ENCODE measurements around the gene C10orf62. TPM values are rescaled to one million over a fixed set of nuclear protein-coding genes. Genes with fewer than 3 reads are reported as not detected.

The C10orf62 gene
- total RNA-seq, 1 donor from 2014 or later = under 0.01 TPM

- H3K4me3 ChIP-seq (ENCODE audit: low read depth, low read length) = no peak overlapping the region
- no peaks in the 10 kb centered on the region for H3K36me3 ChIP-seq (ENCODE audit: control insufficient read depth, insufficient read depth, low read length)
- no peaks in the 10 kb centered on the region for H3K27me3 ChIP-seq (ENCODE audit: control insufficient read depth, insufficient read depth, low read length)
- FAIRE-seq (no peak), DNase-seq (ENCODE audit: low read depth) (no peak)
- TF ChIP-seq, protein P1, sequence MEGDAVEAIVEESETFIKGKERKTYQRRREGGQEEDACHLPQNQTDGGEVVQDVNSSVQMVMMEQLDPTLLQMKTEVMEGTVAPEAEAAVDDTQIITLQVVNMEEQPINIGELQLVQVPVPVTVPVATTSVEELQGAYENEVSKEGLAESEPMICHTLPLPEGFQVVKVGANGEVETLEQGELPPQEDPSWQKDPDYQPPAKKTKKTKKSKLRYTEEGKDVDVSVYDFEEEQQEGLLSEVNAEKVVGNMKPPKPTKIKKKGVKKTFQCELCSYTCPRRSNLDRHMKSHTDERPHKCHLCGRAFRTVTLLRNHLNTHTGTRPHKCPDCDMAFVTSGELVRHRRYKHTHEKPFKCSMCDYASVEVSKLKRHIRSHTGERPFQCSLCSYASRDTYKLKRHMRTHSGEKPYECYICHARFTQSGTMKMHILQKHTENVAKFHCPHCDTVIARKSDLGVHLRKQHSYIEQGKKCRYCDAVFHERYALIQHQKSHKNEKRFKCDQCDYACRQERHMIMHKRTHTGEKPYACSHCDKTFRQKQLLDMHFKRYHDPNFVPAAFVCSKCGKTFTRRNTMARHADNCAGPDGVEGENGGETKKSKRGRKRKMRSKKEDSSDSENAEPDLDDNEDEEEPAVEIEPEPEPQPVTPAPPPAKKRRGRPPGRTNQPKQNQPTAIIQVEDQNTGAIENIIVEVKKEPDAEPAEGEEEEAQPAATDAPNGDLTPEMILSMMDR (IDR thresholded peaks at IDR 0.05; ENCODE audit: insufficient read depth, low read length, severe bottlenecking) = no peak
Measured at GRCh38 chr10:97583476-97583875, 6.0 kb upstream of the C10orf62 start.

GRCh38 chr10:97584060-97584797 is 5.3 kb upstream of the C10orf62 start, which contains the start of gene HOGA1:
HOGA1 (plus strand) TSS chr10:97584389; CDS start chr10:97584704, 315 bp downstream.
- Histone ChIP-seq H3K27me3 (ENCODE audit: control insufficient read depth, insufficient read depth, low read length) (no peaks in the 10 kb centered on the region), H3K4me3 (ENCODE audit: low read depth, low read length) (no peak within 1 kb of the TSS), H3K36me3 (ENCODE audit: control insufficient read depth, insufficient read depth, low read length) (no peaks in the 10 kb centered on the region)
- FAIRE-seq (peak; percentile 43), DNase-seq (ENCODE audit: low read depth) (peak; percentile 83)
- TF ChIP-seq, protein P1 (IDR thresholded peaks at IDR 0.05; ENCODE audit: insufficient read depth, low read length, severe bottlenecking) = no peak

DNA sequence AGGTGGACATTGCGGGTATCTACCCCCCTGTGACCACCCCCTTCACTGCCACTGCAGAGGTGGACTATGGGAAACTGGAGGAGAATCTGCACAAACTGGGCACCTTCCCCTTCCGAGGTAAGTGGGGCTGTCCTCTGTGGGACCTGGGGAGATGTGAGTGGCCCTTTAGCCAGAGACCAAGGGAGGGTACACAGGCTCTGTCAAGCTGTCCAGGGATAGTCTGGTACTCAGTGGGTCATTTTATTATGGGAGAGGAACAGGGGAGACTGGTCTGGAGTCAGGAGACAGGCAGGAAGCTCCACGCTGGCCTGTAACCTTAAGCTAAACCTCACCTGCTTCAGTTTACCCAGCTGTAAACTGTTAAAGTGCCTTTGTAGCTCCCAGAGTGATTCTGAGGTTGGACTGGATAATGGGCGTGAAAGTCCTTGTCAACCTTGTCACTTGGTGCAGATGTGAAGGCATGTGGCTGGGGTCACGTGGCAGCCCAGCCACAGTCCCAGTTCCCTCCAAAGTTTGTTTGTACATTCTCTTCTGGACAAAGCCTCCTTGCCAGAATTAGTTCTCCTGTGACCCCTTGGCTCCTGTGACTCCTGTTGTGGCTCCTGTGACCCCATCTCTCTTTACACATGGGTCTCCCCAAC is 4.6 kb upstream of the C10orf62 start:
- Histone ChIP-seq H3K36me3 (ENCODE audit: control insufficient read depth, insufficient read depth, low read length) (no peaks in the 10 kb centered on the region), H3K4me3 (ENCODE audit: low read depth, low read length) (no peak overlapping the region), H3K27me3 (ENCODE audit: control insufficient read depth, insufficient read depth, low read length) (no peaks in the 10 kb centered on the region)
- DNase-seq (ENCODE audit: low read depth) = no peak
- FAIRE-seq = peak; percentile 55
- TF ChIP-seq, protein P1 (IDR thresholded peaks at IDR 0.05; ENCODE audit: insufficient read depth, low read length, severe bottlenecking) = no peak

GRCh38 chr10:97585439-97585811 is 4.1 kb upstream of the C10orf62 start:
- TF ChIP-seq, protein P1 (IDR thresholded peaks at IDR 0.05; ENCODE audit: insufficient read depth, low read length, severe bottlenecking) = no peak
- no peak overlapping the region for H3K4me3 ChIP-seq (ENCODE audit: low read depth, low read length)
- no peak for FAIRE-seq
- DNase-seq (ENCODE audit: low read depth) = no peak
- no peaks in the 10 kb centered on the region for H3K27me3 ChIP-seq (ENCODE audit: control insufficient read depth, insufficient read depth, low read length)
- H3K36me3 ChIP-seq (ENCODE audit: control insufficient read depth, insufficient read depth, low read length) = no peaks in the 10 kb centered on the region

DNA sequence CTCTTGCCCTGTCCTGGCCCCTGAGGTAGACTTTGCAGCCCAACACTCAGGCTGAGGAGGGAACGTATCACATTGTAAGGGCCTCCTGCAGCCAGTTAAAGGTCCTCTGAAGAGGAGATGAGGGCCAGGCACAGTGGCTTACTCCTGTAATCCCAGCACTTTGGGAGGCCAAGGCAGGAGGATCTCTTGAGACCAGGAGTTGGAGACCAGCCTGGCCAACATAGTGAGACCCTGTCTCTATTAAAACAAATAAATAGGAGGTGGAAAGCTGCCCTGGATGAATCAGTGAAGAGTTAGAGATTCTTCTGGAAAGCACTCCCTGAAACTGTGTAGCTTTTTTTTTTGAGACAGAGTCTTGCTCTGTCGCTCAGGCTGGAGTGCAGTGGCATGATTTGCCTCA is 2.3 kb upstream of the C10orf62 start:
- Histone ChIP-seq H3K36me3 (ENCODE audit: control insufficient read depth, insufficient read depth, low read length) (no peaks in the 10 kb centered on the region), H3K27me3 (ENCODE audit: control insufficient read depth, insufficient read depth, low read length) (no peaks in the 10 kb centered on the region), H3K4me3 (ENCODE audit: low read depth, low read length) (no peak overlapping the region)
- FAIRE-seq = no peak
- DNase-seq (ENCODE audit: low read depth) = no peak
- TF ChIP-seq, protein P1 (IDR thresholded peaks at IDR 0.05; ENCODE audit: insufficient read depth, low read length, severe bottlenecking) = no peak
